Limb (tissue), 2 donors: Measurements from ENCODE around the gene C3orf33.

Experiments
- DNase-seq, 2 donors: peaks; one replicate each; pipeline ENCODE4 v3.0.0-alpha.2; 2016; ENCODE audit errors: extremely low spot score in 2 of 2

The C3orf33 gene

GRCh38 chr3:155742349-155742965 is 63.6 kb downstream of the C3orf33 start:
- DNase-seq = no peak

- no peak for DNase-seq
These were observed 64.5 kb downstream of the C3orf33 start for GRCh38 chr3:155741603-155742002.

DNA sequence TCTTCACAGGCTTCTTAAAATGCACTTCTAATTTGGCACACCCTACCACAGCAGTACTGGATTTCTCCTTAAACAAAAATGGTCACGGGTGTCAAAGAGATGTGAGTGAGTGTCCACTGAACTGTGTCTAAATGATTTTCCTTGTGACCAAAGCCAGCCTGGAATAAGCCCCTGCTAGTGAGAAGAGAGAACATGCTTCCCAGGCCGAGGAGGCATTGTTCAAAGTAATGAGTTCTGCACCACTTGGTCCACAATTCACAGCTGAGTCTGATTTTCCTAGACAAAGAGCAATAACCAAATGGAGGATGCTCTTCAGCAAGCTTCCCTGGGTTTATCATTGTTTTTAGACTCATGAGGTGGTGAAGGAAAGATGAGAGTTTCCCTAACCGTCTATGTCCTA is 65.0 kb downstream of the C3orf33 start:
- no peak for DNase-seq

DNA sequence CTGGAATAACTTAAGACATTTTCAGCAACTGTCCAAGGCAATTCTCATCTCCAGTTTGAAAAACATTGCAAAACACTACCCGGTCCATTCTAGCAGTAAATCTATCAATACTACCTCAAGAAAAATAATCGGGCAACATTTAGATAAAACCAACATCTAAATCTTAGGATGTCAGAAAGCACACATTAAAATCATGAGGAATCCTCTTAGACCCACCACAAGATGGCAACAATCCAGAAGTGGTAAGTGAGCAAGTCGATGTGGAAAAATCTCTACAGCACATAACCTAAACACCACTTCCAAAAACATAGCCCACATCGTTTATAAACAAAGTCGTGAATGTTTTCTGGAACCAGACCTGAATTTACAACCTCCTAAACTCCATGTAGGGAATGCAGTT is 66.9 kb downstream of the C3orf33 start:
- DNase-seq = no peak

- DNase-seq = no peak
These were observed 67.5 kb downstream of the C3orf33 start for GRCh38 chr3:155738580-155739076.

DNA sequence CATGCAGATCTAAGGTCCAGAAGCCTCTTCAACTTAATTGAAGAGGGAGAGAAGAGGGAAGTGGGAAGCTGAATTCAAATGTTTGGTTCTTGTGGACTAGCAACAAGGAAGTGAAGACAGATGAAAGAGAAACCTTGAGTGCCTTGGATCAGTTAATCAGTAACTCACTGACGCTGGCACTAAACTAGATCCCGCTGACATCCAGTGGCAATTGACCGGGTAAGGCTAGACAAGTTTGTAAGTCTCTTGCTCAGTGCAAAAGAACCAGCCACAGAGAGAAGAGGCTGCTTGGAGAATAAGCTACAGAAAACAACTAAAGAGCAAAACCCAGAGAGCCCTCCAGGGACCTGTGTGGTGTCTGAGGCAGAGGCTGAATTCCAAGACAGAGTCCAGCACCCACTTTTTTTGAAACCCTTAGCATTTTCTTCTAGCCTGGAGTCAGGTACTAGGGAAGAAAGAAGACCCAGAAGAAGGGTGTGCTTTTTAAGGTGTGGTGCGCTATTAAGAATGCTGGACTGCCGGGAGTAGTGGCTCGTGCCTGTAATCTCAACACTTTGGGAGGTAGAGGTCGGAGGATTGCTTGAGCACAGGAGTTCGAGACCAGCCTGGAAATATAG is 68.1 kb downstream of the C3orf33 start:
- no peak for DNase-seq

- DNase-seq = no peak
These were observed 69.7 kb downstream of the C3orf33 start for GRCh38 chr3:155736381-155736780.

GRCh38 chr3:155730843-155731242 is 75.2 kb downstream of the C3orf33 start:
- DNase-seq = no peak

- DNase-seq = no peak
These were observed 78.2 kb downstream of the C3orf33 start for GRCh38 chr3:155727836-155728235.

DNA sequence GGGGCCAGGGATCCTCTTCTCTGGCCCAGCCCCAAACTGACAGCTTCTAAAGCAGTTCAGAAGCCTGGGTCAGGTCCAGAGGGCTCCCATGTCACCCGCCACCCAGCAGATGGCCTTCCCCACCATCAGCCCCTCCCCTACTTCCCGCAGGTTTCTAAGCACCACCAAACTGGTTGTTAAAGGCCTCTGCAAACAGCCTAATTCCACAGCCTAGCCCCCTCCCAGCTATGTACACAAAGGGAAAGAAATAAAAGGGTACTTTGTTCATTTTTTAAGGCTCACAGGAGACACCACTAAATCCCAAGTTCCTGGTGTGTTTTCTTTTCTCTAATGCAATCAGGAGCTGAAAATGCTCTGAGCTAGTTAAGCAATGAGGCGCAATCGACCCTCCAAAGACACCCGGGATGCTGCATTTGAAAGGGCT is 91.8 kb downstream of the C3orf33 start:
- peak in 1 of 2 donors; percentile 32 for DNase-seq
